ENCODE measurements around the gene SERAC1. TPM values are rescaled to one million over a fixed set of nuclear protein-coding genes. Genes with fewer than 3 reads are reported as not detected.
"Not testable (repeated sequence)": the region's sequence is repeated elsewhere in the genome, so short reads cannot be mapped to it uniquely, and the experiment has no call there.

Gene SERAC1
- total and polyA plus RNA-seq, 2 donors (not counting 3 experiments of a cell fraction or from before 2014, with no cell fraction given), result 4.9 to 5.7 TPM

GRCh38 chr6:158211273-158212055, 43.4 kb upstream of the SERAC1 start:
- no peaks in the 10 kb centered on the region for H3K27me3 ChIP-seq (ENCODE audit: control insufficient read depth in 2 of 2, insufficient read depth in 2 of 2, low read length in 2 of 2)
- H3K4me2 ChIP-seq (ENCODE audit: insufficient read depth, low read length), result peak overlapping the region; percentile 5
- no peaks in the 10 kb centered on the region for H3K36me3 ChIP-seq (ENCODE audit: control insufficient read depth in 2 of 2, extremely low read depth in 1 of 2, insufficient read depth in 2 of 2, low read length in 2 of 2)
- H3K27ac ChIP-seq (ENCODE audit: insufficient read depth, low read depth, low read length), result peak overlapping the region; percentile 86
- no TSS peak for BruUV-seq (replicated peaks)
- no peaks in the 10 kb centered on the region for H3K79me2 ChIP-seq (ENCODE audit: control insufficient read depth, insufficient read depth, low read length)
- FAIRE-seq (peak; percentile 12), DNase-seq (ENCODE audit: low read depth, low spot score) (peak; percentile 34)
- no peak overlapping the region for H3K9ac ChIP-seq (replicated peaks; ENCODE audit: extremely low read depth, insufficient read depth, low read length)
- H3K9me3 ChIP-seq (replicated peaks; ENCODE audit: control insufficient read depth, insufficient read depth, low read length), result no peaks in the 10 kb centered on the region
- no peaks in the 10 kb centered on the region for H3K9me1 ChIP-seq (replicated peaks; ENCODE audit: control insufficient read depth, extremely low read depth, insufficient read depth, low read length)
- CTCF ChIA-PET, result interaction anchor here (1.1 to 4.0 kb wide), 3 partner anchors 10 to 479 kb away, joined by 5 to 194 read pairs (median 7); no protein-coding TSS in a partner anchor
- POLR2A ChIA-PET, result no interaction called here
- no peak overlapping the region for H3K4me3 ChIP-seq (replicated peaks in 1 of 3; ENCODE audit: insufficient read depth in 1 of 3, low read depth in 1 of 3, low read length in 3 of 3)
- H2AFZ ChIP-seq (ENCODE audit: low read depth, low read length), result peak overlapping the region; percentile 85
- intact Hi-C loops (cut with micrococcal nuclease) (no loop called here), dilution Hi-C loops (cut with MboI; ENCODE audit: extremely low pct_ligation_motif_present, low sequenced_read_pairs) (no loop called here)
- H4K20me1 ChIP-seq (replicated peaks; ENCODE audit: control insufficient read depth, extremely low read depth, insufficient read depth, low read length), result no peaks in the 10 kb centered on the region
- TF ChIP-seq FOS (IDR thresholded peaks at IDR 0.05; ENCODE audit: borderline replicate concordance, insufficient read depth, low read length) (peak; percentile 75), MAX (IDR thresholded peaks at IDR 0.05; ENCODE audit: insufficient read depth, insufficient read length) (no peak), POLR2A (IDR thresholded peaks at IDR 0.05; ENCODE audit: low read depth, low read length) (no peak), CTCF (IDR thresholded peaks at IDR 0.05; ENCODE audit: extremely low read depth in 1 of 2, insufficient read depth in 1 of 2, low read depth in 1 of 2, low read length in 2 of 2) (no peak), JUN (IDR thresholded peaks at IDR 0.05; ENCODE audit: borderline replicate concordance, insufficient read depth, insufficient read length, low read depth) (peak; percentile 34), POLR2AphosphoS5 (IDR thresholded peaks at IDR 0.05; ENCODE audit: insufficient read depth, low read depth, low read length) (no peak), MYC (IDR thresholded peaks at IDR 0.05; ENCODE audit: low read depth, low read length) (no peak), GATA2 (IDR thresholded peaks at IDR 0.05; ENCODE audit: insufficient read depth, insufficient read length, low read depth, low read length) (no peak), EZH2 (IDR thresholded peaks at IDR 0.05; ENCODE audit: borderline replicate concordance, low read depth, low read length, severe bottlenecking) (no peak)
- peaks cover 26% of the 10 kb centered on the region for H3K4me1 ChIP-seq (ENCODE audit: control insufficient read depth, extremely low read depth, insufficient read depth, low read length)

GRCh38 chr6:158209582-158210333, 41.7 kb upstream of the SERAC1 start:
- CTCF ChIA-PET, result interaction anchor here (1.8 kb wide), 1 partner anchor 9 kb away, joined by 4 read pairs; no protein-coding TSS in a partner anchor
- H3K79me2 ChIP-seq (ENCODE audit: control insufficient read depth, insufficient read depth, low read length); H3K27me3 ChIP-seq (ENCODE audit: control insufficient read depth in 2 of 2, insufficient read depth in 2 of 2, low read length in 2 of 2); DNase-seq (ENCODE audit: low read depth, low spot score); H3K9me3 ChIP-seq (replicated peaks; ENCODE audit: control insufficient read depth, insufficient read depth, low read length); H4K20me1 ChIP-seq (replicated peaks; ENCODE audit: control insufficient read depth, extremely low read depth, insufficient read depth, low read length); H3K4me2 ChIP-seq (ENCODE audit: insufficient read depth, low read length); H2AFZ ChIP-seq (ENCODE audit: low read depth, low read length); BruUV-seq (replicated peaks); H3K36me3 ChIP-seq (ENCODE audit: control insufficient read depth in 2 of 2, extremely low read depth in 1 of 2, insufficient read depth in 2 of 2, low read length in 2 of 2); FAIRE-seq; H3K27ac ChIP-seq (ENCODE audit: insufficient read depth, low read depth, low read length); dilution Hi-C loops (cut with MboI; ENCODE audit: extremely low pct_ligation_motif_present, low sequenced_read_pairs); H3K4me3 ChIP-seq (replicated peaks in 1 of 3; ENCODE audit: insufficient read depth in 1 of 3, low read depth in 1 of 3, low read length in 3 of 3); H3K9ac ChIP-seq (replicated peaks; ENCODE audit: extremely low read depth, insufficient read depth, low read length); H3K9me1 ChIP-seq (replicated peaks; ENCODE audit: control insufficient read depth, extremely low read depth, insufficient read depth, low read length); intact Hi-C loops (cut with micrococcal nuclease); POLR2A ChIA-PET: not testable (repeated sequence)
- H3K4me1 ChIP-seq (ENCODE audit: control insufficient read depth, extremely low read depth, insufficient read depth, low read length), result peaks cover 26% of the 10 kb centered on the region

All from endothelial cell of umbilical vein (primary cell).